Measurements from ENCODE around the gene PDCD2L.

GRCh38 chr19:34356875-34357274, 47.3 kb upstream of the PDCD2L start:
- TF ChIP-seq CTCF (IDR thresholded peaks at IDR 0.05; ENCODE audit: control extremely low read depth in 1 of 3, insufficient read depth in 1 of 3, low read depth in 1 of 3, low read length in 3 of 3) = no peak
- TF ChIP-seq RXRA (IDR thresholded peaks at IDR 0.05; ENCODE audit: insufficient read depth, low read depth, low read length) = no peak
- no peak for TF ChIP-seq ZNF274 (IDR thresholded peaks at IDR 0.05; ENCODE audit: borderline replicate concordance, extremely low read depth, low read length)
- TF ChIP-seq POLR2AphosphoS5 (IDR thresholded peaks at IDR 0.05; ENCODE audit: low read depth, low read length) = no peak
- TF ChIP-seq POU5F1 (IDR thresholded peaks at IDR 0.05; ENCODE audit: low read depth, low read length) = no peak
- TF ChIP-seq MAX (IDR thresholded peaks at IDR 0.05) = no peak
- TF ChIP-seq EZH2 (IDR thresholded peaks at IDR 0.05; ENCODE audit: low read depth, low read length, severe bottlenecking) = no peak
- TF ChIP-seq CREB1 (IDR thresholded peaks at IDR 0.05) = no peak
- no peak for TF ChIP-seq MAFK (IDR thresholded peaks at IDR 0.05; ENCODE audit: low read depth, low read length)
- no peak for TF ChIP-seq POLR2A (IDR thresholded peaks at IDR 0.05; ENCODE audit: control extremely low read depth in 1 of 2, low read depth in 2 of 2, low read length in 2 of 2)
- TF ChIP-seq ATF2 (IDR thresholded peaks at IDR 0.05; ENCODE audit: low read length) = no peak
